ENCODE results near the gene NR2F2.

DNA sequence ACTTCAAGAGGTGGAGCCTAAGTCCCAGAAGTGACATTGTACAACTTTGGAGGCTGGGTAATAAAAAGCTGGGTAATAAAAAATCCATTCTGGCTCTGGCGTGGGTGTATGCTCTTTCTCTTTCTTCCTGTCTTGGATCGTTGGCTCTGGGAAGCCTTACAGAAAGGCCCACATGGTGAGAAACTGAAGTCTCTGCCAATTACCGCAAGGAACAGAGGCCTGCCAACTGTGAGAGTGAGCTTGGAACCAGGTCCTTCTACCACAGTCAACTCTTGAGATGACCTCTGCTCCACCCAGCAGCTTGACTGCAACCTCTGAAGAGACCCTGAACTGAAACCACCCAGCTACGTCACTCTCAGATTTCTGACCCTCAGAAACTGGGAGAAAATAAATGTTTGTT lies 51.0 kb downstream of the NR2F2 start:
- TF ChIP-seq, protein P1, sequence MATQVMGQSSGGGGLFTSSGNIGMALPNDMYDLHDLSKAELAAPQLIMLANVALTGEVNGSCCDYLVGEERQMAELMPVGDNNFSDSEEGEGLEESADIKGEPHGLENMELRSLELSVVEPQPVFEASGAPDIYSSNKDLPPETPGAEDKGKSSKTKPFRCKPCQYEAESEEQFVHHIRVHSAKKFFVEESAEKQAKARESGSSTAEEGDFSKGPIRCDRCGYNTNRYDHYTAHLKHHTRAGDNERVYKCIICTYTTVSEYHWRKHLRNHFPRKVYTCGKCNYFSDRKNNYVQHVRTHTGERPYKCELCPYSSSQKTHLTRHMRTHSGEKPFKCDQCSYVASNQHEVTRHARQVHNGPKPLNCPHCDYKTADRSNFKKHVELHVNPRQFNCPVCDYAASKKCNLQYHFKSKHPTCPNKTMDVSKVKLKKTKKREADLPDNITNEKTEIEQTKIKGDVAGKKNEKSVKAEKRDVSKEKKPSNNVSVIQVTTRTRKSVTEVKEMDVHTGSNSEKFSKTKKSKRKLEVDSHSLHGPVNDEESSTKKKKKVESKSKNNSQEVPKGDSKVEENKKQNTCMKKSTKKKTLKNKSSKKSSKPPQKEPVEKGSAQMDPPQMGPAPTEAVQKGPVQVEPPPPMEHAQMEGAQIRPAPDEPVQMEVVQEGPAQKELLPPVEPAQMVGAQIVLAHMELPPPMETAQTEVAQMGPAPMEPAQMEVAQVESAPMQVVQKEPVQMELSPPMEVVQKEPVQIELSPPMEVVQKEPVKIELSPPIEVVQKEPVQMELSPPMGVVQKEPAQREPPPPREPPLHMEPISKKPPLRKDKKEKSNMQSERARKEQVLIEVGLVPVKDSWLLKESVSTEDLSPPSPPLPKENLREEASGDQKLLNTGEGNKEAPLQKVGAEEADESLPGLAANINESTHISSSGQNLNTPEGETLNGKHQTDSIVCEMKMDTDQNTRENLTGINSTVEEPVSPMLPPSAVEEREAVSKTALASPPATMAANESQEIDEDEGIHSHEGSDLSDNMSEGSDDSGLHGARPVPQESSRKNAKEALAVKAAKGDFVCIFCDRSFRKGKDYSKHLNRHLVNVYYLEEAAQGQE (IDR thresholded peaks at IDR 0.05; ENCODE audit: low read depth, low read length) = no peak
- TF ChIP-seq, protein P2, sequence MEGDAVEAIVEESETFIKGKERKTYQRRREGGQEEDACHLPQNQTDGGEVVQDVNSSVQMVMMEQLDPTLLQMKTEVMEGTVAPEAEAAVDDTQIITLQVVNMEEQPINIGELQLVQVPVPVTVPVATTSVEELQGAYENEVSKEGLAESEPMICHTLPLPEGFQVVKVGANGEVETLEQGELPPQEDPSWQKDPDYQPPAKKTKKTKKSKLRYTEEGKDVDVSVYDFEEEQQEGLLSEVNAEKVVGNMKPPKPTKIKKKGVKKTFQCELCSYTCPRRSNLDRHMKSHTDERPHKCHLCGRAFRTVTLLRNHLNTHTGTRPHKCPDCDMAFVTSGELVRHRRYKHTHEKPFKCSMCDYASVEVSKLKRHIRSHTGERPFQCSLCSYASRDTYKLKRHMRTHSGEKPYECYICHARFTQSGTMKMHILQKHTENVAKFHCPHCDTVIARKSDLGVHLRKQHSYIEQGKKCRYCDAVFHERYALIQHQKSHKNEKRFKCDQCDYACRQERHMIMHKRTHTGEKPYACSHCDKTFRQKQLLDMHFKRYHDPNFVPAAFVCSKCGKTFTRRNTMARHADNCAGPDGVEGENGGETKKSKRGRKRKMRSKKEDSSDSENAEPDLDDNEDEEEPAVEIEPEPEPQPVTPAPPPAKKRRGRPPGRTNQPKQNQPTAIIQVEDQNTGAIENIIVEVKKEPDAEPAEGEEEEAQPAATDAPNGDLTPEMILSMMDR (IDR thresholded peaks at IDR 0.05) = no peak
- TF ChIP-seq, protein P3, sequence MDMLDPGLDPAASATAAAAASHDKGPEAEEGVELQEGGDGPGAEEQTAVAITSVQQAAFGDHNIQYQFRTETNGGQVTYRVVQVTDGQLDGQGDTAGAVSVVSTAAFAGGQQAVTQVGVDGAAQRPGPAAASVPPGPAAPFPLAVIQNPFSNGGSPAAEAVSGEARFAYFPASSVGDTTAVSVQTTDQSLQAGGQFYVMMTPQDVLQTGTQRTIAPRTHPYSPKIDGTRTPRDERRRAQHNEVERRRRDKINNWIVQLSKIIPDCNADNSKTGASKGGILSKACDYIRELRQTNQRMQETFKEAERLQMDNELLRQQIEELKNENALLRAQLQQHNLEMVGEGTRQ (IDR thresholded peaks at IDR 0.05; ENCODE audit: borderline replicate concordance, low read depth, low read length) = no peak
- no peak for TF ChIP-seq RAD21 (IDR thresholded peaks at IDR 0.05; ENCODE audit: low read length)
